Measurements from ENCODE around the gene MR1.

The MR1 gene

DNA sequence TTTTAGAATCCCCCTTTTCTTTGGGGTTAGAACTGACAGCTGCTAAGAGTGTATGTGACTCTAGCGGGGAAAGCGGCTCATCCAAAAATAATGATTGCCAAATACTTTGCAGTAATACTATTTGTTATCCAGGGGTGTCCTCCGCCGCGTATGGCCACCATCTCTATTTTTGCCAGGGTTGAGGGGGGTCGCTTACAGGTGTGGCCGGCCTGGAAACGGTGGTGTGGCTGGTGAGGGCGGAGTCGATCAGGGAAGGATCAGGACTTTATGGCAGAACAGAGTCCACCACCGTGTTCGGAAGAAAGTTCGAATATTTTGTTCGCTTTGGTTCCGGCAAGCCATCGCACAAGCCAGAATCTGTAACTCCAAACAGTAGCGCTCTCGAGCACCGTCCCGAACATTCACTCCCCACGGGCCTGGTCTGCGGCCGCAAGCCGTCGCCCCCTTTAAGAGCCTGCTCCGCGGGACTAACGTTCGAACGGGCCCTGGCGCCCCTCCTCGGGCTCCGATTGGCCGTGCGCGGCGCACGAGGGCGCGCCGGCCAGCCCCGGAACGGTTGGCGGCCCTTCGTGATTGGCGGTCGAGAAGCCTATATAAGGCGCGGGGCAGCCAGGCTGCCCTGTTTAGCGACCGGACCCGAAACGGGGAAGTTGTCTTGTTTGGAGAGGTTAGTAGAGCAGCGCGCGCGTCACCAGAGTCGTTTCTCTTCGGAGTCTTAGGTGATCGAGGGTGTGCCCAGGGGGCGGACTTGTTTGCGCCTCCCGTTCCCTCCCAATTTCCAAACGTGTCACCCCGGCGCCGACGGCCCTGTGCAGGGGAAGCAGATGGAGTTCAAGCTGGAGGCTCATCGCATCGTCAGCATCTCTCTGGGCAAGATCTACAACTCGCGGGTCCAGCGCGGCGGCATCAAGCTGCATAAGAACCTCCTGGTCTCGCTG lies 54.6 kb downstream of the MR1 start, which contains the start of gene IER5:
Gene IER5, plus strand, starts transcription at position 622 of the 938 bp plus-strand sequence. Its CDS starts 203 bp downstream, at position 825.
- Mint-ChIP-seq H3K9me3 (no peaks in the 10 kb centered on the region), H3K4me3 (peak within 1 kb of the TSS; percentile 98), H3K36me3 (ENCODE audit: low read depth) (peaks cover 5% of the 10 kb centered on the region), H3K27me3 (ENCODE audit: low read depth, poor library complexity) (peaks cover 14% of the 10 kb centered on the region), H3K4me1 (peaks cover 49% of the 10 kb centered on the region), H3K27ac (peak within 1 kb of the TSS; percentile 94)
- DNase-seq: peak; percentile 92
- TF ChIP-seq, protein P1, sequence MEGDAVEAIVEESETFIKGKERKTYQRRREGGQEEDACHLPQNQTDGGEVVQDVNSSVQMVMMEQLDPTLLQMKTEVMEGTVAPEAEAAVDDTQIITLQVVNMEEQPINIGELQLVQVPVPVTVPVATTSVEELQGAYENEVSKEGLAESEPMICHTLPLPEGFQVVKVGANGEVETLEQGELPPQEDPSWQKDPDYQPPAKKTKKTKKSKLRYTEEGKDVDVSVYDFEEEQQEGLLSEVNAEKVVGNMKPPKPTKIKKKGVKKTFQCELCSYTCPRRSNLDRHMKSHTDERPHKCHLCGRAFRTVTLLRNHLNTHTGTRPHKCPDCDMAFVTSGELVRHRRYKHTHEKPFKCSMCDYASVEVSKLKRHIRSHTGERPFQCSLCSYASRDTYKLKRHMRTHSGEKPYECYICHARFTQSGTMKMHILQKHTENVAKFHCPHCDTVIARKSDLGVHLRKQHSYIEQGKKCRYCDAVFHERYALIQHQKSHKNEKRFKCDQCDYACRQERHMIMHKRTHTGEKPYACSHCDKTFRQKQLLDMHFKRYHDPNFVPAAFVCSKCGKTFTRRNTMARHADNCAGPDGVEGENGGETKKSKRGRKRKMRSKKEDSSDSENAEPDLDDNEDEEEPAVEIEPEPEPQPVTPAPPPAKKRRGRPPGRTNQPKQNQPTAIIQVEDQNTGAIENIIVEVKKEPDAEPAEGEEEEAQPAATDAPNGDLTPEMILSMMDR (IDR thresholded peaks at IDR 0.05): no peak

DNA sequence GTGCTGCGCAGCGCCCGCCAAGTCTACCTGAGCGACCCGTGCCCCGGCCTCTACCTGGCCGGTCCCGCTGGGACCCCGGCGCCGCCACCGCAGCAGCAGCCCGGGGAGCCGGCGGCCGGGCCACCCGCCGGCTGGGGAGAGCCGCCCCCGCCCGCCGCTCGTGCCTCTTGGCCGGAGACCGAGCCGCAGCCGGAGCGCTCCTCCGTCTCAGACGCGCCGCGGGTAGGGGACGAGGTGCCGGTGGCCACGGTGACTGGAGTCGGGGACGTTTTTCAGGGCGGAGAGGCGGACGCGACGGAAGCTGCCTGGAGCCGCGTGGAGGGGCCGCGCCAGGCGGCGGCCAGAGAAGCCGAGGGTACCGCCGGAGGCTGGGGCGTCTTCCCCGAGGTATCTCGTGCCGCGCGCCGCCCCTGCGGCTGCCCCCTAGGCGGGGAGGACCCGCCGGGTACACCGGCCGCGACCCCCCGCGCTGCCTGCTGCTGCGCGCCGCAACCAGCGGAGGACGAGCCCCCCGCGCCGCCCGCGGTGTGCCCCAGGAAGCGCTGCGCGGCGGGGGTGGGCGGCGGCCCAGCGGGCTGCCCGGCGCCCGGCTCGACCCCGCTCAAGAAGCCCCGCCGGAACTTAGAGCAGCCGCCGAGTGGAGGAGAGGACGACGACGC lies 55.4 kb downstream of the MR1 start:
- H3K27ac Mint-ChIP-seq: peak overlapping the region; percentile 87
- no peaks in the 10 kb centered on the region for H3K9me3 Mint-ChIP-seq
- peaks cover 14% of the 10 kb centered on the region for H3K27me3 Mint-ChIP-seq (ENCODE audit: low read depth, poor library complexity)
- TF ChIP-seq, protein P1 (IDR thresholded peaks at IDR 0.05): no peak
- peak; percentile 55 for DNase-seq
- H3K4me1 Mint-ChIP-seq: peaks cover 46% of the 10 kb centered on the region
- peaks cover 5% of the 10 kb centered on the region for H3K36me3 Mint-ChIP-seq (ENCODE audit: low read depth)
- peak overlapping the region; percentile 98 for H3K4me3 Mint-ChIP-seq

DNA sequence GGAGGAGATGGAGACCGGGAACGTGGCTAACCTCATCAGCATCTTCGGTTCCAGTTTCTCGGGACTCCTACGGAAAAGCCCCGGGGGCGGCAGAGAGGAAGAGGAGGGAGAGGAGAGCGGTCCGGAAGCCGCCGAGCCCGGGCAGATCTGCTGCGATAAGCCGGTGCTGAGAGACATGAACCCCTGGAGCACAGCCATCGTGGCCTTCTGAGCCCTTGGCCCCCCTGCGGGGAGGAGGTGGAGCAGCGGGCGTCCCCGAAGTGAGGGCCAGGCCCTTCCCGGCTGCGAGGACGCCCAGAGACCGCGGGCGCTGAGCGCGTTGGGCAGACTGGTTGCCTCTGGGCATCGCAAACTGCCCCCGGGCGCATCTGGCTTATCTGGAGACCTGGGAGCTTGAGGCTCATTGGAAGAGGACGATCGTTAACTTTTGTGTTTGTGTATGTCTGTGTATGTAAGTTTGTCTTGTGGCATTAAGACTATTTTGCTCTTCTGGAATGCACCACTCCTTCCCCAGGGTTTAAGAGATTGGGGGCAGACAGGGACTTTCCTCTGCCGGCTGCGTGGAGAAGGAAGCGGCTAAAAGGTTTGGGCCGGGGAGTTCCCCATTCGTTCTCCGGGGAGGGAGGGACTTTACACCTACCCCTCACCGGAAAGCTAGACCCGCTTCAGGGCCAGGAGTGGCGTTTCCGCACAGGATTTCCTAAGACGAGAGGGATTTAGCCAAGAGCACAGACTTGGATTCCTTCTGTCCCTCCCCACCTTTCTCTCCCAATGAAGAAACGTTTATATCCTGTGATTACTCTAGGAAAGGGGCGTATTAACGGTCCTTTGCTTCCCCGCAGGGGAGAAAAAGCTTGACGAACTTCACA lies 56.1 kb downstream of the MR1 start:
- Mint-ChIP-seq H3K27ac (peak overlapping the region; percentile 87), H3K4me1 (peaks cover 49% of the 10 kb centered on the region), H3K9me3 (no peaks in the 10 kb centered on the region), H3K36me3 (ENCODE audit: low read depth) (peaks cover 5% of the 10 kb centered on the region), H3K27me3 (ENCODE audit: low read depth, poor library complexity) (peaks cover 14% of the 10 kb centered on the region), H3K4me3 (peak overlapping the region; percentile 98)
- TF ChIP-seq, protein P1 (IDR thresholded peaks at IDR 0.05): no peak
- DNase-seq: peak; percentile 63

DNA sequence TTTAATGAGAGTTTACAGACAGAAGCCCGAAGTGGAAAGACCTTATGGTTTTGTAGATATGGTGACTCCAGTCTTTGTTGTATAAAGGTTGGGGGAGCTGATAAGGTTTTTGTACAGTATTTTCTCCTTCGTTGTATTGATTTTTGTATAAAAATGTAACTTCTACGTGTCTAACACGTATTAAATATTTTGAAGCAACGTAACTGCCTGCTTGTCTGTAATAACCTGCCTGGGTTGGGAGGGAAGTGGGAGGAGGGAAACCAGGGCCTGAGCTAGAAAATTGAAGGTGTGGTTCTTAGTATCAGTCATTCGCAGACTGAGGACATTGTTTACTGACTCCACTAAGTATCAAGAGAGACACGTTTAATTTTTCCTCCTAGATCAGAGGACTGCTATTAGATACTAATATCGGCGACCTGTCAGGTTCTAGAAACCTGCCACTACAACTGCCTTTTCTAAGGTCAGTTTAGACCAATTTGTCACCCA lies 56.9 kb downstream of the MR1 start:
- Mint-ChIP-seq H3K27ac (no peak overlapping the region), H3K4me1 (peaks cover 57% of the 10 kb centered on the region), H3K27me3 (ENCODE audit: low read depth, poor library complexity) (peaks cover 14% of the 10 kb centered on the region), H3K4me3 (peak overlapping the region; percentile 98), H3K36me3 (ENCODE audit: low read depth) (peaks cover 5% of the 10 kb centered on the region), H3K9me3 (no peaks in the 10 kb centered on the region)
- TF ChIP-seq, protein P1 (IDR thresholded peaks at IDR 0.05): no peak
- DNase-seq: no peak

DNA sequence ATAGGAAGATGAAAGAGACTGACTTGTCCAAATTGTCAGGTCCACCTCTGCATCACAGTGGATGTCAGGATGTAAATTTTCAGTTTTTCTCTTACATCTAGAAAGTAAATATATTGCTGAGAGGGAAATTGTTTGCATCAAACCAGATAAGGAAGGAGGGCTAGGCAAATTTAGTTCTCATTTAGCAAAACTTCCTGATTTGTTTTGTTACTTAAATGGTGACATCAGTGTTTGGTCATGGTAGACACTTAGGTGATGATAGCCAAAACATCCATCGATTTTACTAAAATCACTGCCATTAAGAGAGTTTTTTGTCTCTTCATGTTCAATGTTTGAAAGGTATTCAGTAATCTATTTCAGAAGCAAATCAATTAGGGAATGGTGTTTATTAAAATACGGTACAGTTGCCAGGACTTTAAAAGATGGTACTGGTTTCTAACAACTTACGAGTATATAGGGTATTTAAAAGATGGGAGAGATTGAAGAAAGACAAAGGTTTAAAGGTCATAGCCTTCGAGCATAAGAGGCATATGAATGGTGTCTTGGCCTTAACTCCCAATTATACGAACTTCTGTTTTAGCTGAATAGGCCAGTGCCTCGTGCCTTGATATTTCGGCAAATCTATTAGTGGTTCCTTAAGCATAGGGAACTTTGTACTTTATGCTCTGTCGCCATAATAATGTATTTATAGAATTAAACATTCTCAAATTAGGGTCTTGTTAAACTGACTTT lies 57.7 kb downstream of the MR1 start:
- no peak for DNase-seq
- Mint-ChIP-seq H3K4me1 (peaks cover 65% of the 10 kb centered on the region), H3K9me3 (no peaks in the 10 kb centered on the region), H3K27ac (no peak overlapping the region), H3K4me3 (peak overlapping the region; percentile 98), H3K27me3 (ENCODE audit: low read depth, poor library complexity) (peaks cover 8% of the 10 kb centered on the region), H3K36me3 (ENCODE audit: low read depth) (peaks cover 5% of the 10 kb centered on the region)
- TF ChIP-seq, protein P1 (IDR thresholded peaks at IDR 0.05): no peak
